Osteoblast (primary cell): ENCODE data around the gene NUP93. TPM values are rescaled to one million over a fixed set of nuclear protein-coding genes. Genes with fewer than 3 reads are reported as not detected.
A peak's percentile ranks its signal among the peaks of the same experiment; 100 is the strongest.

Experiments used
- DNase-seq: peaks from one replicate; pipeline ENCODE4 v3.0.0; 2011; ENCODE audit warnings: low spot score, mixed read lengths; ENCODE audit not compliant: insufficient read length; ENCODE audit errors: missing footprints
- H2AFZ ChIP-seq: 2 replicates; pipeline ENCODE4 v1.6.0; 2011; ENCODE audit warnings: mild to moderate bottlenecking, low read length
- H3K27ac ChIP-seq: 2 replicates; pipeline ENCODE4 v1.5.1; 2011; ENCODE audit warnings: mild to moderate bottlenecking, low read depth, low read length, moderate library complexity
- H3K27me3 ChIP-seq: 2 replicates; pipeline ENCODE4 v1.6.0; 2012; ENCODE audit warnings: mild to moderate bottlenecking, control low read depth, inconsistent platforms, low read length, moderate library complexity; ENCODE audit not compliant: insufficient read depth
- H3K36me3 ChIP-seq: 2 replicates; pipeline ENCODE4 v1.5.1; 2011; ENCODE audit warnings: mild to moderate bottlenecking, low read length, control low read depth, moderate library complexity; ENCODE audit not compliant: insufficient read depth
- H3K4me1 ChIP-seq: 2 replicates; pipeline ENCODE4 v1.5.1; 2011; ENCODE audit warnings: mild to moderate bottlenecking, low read length, control low read depth, moderate library complexity; ENCODE audit not compliant: insufficient read depth
- H3K4me2 ChIP-seq: 2 replicates; pipeline ENCODE4 v1.6.0; 2011; ENCODE audit warnings: mild to moderate bottlenecking, low read length; ENCODE audit not compliant: insufficient read depth
- H3K4me3 ChIP-seq: fragments of 200-600 bp; sonication (generic); 3 replicates; pipeline ENCODE4 v1.5.1; 2012; ENCODE audit warnings: mild to moderate bottlenecking, low read length, inconsistent platforms; ENCODE audit not compliant: insufficient read depth
- H3K79me2 ChIP-seq: 2 replicates; pipeline ENCODE4 v1.6.0; 2012; ENCODE audit warnings: mild to moderate bottlenecking, low read length, control low read depth, inconsistent platforms; ENCODE audit not compliant: insufficient read depth
- H3K9me3 ChIP-seq: 2 replicates; pipeline ENCODE4 v1.5.1; 2011; ENCODE audit warnings: low read depth, low read length, control low read depth
- H4K20me1 ChIP-seq: 2 replicates; pipeline ENCODE4 v1.6.0; 2012; ENCODE audit warnings: mild to moderate bottlenecking, low read length, control low read depth; ENCODE audit not compliant: insufficient read depth
- CTCF ChIP-seq: IDR thresholded peaks from 2 replicates; pipeline ENCODE4 v1.5.1; 2011; ENCODE audit warnings: mild to moderate bottlenecking, low read depth, low read length, moderate library complexity; ENCODE audit errors: extremely low read depth
- total RNA-seq: library from RNA; depleted of rRNA; stranded (reverse); fragments of >200 nt; gene quantifications from 2 replicates; pipeline ENCODE4 v1.2.3, GENCODE V29; 2012

NUP93 gene
- total RNA-seq, 1 donor = 40.5 TPM

GRCh38 chr16:56742030-56742984, 12.4 kb downstream of the NUP93 start:
- H3K4me3 ChIP-seq = peak overlapping the region; percentile 47

GRCh38 chr16:56743840-56744239, 13.9 kb downstream of the NUP93 start:
- peaks cover 63% of the 10 kb centered on the region for H3K79me2 ChIP-seq
- DNase-seq = peak; percentile 87
- H3K36me3 ChIP-seq = no peaks in the 10 kb centered on the region
- H4K20me1 ChIP-seq = no peaks in the 10 kb centered on the region
- H3K4me2 ChIP-seq = peak overlapping the region; percentile 5
- H3K4me1 ChIP-seq = peaks cover 22% of the 10 kb centered on the region
- no peak for TF ChIP-seq CTCF
- H2AFZ ChIP-seq = no peak overlapping the region
- H3K4me3 ChIP-seq = no peak overlapping the region
- H3K9me3 ChIP-seq = no peaks in the 10 kb centered on the region
- H3K27me3 ChIP-seq = no peaks in the 10 kb centered on the region
- peak overlapping the region; percentile 49 for H3K27ac ChIP-seq

More at GRCh38 chr16:56742030-56742984, 12.4 kb downstream of the NUP93 start:
- H3K36me3 ChIP-seq = no peaks in the 10 kb centered on the region
- H3K9me3 ChIP-seq = no peaks in the 10 kb centered on the region
- peaks cover 31% of the 10 kb centered on the region for H3K4me1 ChIP-seq
- peaks cover 3% of the 10 kb centered on the region for H4K20me1 ChIP-seq
- H3K27ac ChIP-seq = peak overlapping the region; percentile 74
- H3K27me3 ChIP-seq = no peaks in the 10 kb centered on the region
- TF ChIP-seq CTCF = no peak
- peak; percentile 97 for DNase-seq
- peak overlapping the region; percentile 65 for H2AFZ ChIP-seq
- peak overlapping the region; percentile 78 for H3K4me2 ChIP-seq
- H3K79me2 ChIP-seq = peaks cover 61% of the 10 kb centered on the region

DNA sequence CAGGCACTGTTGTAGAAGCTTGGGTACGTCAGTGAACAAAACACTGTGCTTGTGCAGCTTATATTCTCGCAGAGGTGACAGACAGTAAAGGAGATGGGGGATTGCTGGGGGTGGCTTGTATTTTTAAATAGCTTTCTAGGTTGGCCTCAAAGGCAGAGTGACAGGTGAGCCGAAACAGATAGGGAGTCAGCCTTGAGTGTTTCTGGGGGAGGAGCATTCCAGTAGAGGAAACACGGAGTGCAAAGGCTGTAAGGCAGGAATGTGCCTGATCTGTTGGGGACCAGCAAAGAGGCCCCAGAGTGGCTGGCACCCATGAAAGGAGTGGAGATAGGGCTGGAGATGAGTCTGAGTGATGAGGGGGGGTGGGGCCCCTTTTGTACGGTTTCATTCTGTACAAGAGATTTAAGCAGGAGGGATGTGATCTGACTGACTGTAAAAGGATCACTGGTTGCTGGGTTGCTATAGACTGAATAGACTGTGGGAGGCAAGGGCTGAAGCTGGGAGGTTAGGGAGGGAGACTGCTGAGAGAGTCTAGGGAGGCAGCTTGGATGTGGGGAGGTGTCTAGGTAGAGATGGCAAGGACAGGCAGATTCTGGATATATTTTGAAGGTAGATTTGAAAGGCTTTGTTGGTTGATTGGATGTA, 15.2 kb downstream of the NUP93 start:
- no peaks in the 10 kb centered on the region for H3K9me3 ChIP-seq
- H2AFZ ChIP-seq = no peak overlapping the region
- peaks cover 76% of the 10 kb centered on the region for H3K79me2 ChIP-seq
- no peak for DNase-seq
- no peak overlapping the region for H3K4me2 ChIP-seq
- no peak overlapping the region for H3K4me3 ChIP-seq
- no peaks in the 10 kb centered on the region for H4K20me1 ChIP-seq
- H3K27me3 ChIP-seq = no peaks in the 10 kb centered on the region
- H3K27ac ChIP-seq = no peak overlapping the region
- H3K36me3 ChIP-seq = peaks cover 4% of the 10 kb centered on the region
- peaks cover 22% of the 10 kb centered on the region for H3K4me1 ChIP-seq
- no peak for TF ChIP-seq CTCF

DNA sequence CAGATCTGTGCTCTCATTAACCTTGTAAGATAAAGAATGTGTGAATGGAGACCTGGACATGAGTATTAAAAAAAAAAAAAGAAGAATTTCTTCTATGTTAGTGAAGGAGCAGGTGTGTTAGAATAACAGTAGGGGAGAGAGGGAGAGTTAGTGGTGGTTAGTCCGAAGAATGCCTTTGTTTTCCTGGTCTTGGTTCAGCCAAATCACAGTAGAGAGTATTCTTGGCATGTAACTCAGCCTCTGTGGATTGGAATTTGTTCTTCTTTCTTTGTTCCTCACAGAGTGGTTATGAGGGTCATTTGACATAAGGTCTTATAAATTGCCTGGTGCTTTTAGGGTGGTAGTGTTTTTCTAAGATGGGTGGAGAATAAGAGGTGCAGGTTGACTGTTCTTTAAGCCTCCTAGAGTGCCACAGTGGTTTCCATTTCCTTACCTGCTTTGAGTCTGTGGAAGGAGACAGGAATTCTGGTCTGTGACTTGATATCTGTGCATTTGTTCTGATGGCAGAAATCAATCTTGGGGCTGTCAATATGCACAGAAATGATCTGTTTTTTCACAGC, 17.6 kb downstream of the NUP93 start:
- Histone ChIP-seq H3K36me3 (peaks cover 4% of the 10 kb centered on the region), H3K4me1 (peaks cover 14% of the 10 kb centered on the region), H4K20me1 (no peaks in the 10 kb centered on the region), H3K79me2 (peaks cover 86% of the 10 kb centered on the region), H3K4me3 (no peak overlapping the region), H3K27ac (no peak overlapping the region), H3K9me3 (no peaks in the 10 kb centered on the region), H2AFZ (no peak overlapping the region), H3K27me3 (no peaks in the 10 kb centered on the region), H3K4me2 (no peak overlapping the region)
- no peak for DNase-seq
- TF ChIP-seq CTCF = no peak
